NT2/D1 (cell line): Measurements from ENCODE around the gene PRKRIP1.
"Not testable (repeated sequence)": the region's sequence is repeated elsewhere in the genome, so short reads cannot be mapped to it uniquely, and the experiment has no call there.

ENCODE experiments used
- DNase-seq: peaks from one replicate; pipeline ENCODE4 v3.0.0-alpha.2; 2011; ENCODE audit warnings: low read depth, low spot score
- H3K27me3 ChIP-seq: 2 replicates; pipeline ENCODE4 v1.6.0; 2011; ENCODE audit warnings: mild to moderate bottlenecking; ENCODE audit not compliant: insufficient read length, insufficient read depth
- H3K36me3 ChIP-seq: 2 replicates; pipeline ENCODE4 v1.6.1; 2011; ENCODE audit warnings: mild to moderate bottlenecking, low read length, mixed read lengths; ENCODE audit not compliant: insufficient read depth, insufficient read length
- H3K4me1 ChIP-seq: 2 replicates; pipeline ENCODE4 v1.5.1; 2011; ENCODE audit not compliant: insufficient read depth, insufficient read length
- H3K4me3 ChIP-seq: 2 replicates; pipeline ENCODE4 v1.5.1; 2011; ENCODE audit warnings: low read depth; ENCODE audit not compliant: insufficient read length
- H3K9ac ChIP-seq: 2 replicates; pipeline ENCODE4 v1.6.0; 2011; ENCODE audit warnings: low read depth; ENCODE audit not compliant: insufficient read length
- H3K9me3 ChIP-seq: 2 replicates; pipeline ENCODE4 v1.5.1; 2011; ENCODE audit warnings: mild to moderate bottlenecking, low read length; ENCODE audit not compliant: insufficient read depth
- SUZ12 ChIP-seq: IDR thresholded peaks from 2 replicates; pipeline ENCODE4 v1.6.1; 2011; ENCODE audit not compliant: insufficient read length, insufficient read depth; ENCODE audit errors: extremely low read depth
- YY1 ChIP-seq: IDR thresholded peaks from 2 replicates; pipeline ENCODE4 v1.6.1; 2011; ENCODE audit not compliant: insufficient read length, insufficient read depth
- ZNF274 ChIP-seq: IDR thresholded peaks from 2 replicates; pipeline ENCODE4 v1.6.1; 2011; ENCODE audit warnings: mild to moderate bottlenecking, low read depth, low read length

The PRKRIP1 gene

DNA sequence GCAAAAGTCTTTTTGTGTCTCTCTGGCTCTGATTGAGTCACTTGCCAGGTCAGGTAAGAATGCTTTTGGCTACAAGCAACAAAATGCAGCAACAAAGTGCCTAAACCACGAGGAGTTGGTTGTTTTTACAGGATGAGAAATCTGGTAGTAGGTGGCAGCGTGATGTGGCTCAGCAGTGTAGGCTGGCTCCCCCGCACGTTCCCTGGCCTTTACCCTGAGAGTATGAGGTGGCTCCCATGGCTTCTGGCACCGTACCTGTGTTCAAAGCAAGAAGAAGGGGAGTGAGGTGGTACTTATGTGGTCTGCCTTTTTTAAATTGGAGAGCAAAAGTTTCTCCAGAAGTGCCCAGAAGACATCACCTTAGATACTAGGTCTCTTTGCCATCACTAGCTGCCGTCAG lies 11.7 kb downstream of the PRKRIP1 start:
- H3K4me3 ChIP-seq: no peak overlapping the region
- no peaks in the 10 kb centered on the region for H3K27me3 ChIP-seq
- TF ChIP-seq SUZ12 (no peak), YY1 (no peak), ZNF274 (no peak)
- H3K9me3 ChIP-seq: no peaks in the 10 kb centered on the region
- H3K4me1 ChIP-seq: no peaks in the 10 kb centered on the region
- H3K36me3 ChIP-seq: peaks cover 94% of the 10 kb centered on the region
- no peak overlapping the region for H3K9ac ChIP-seq
- DNase-seq: no peak

DNA sequence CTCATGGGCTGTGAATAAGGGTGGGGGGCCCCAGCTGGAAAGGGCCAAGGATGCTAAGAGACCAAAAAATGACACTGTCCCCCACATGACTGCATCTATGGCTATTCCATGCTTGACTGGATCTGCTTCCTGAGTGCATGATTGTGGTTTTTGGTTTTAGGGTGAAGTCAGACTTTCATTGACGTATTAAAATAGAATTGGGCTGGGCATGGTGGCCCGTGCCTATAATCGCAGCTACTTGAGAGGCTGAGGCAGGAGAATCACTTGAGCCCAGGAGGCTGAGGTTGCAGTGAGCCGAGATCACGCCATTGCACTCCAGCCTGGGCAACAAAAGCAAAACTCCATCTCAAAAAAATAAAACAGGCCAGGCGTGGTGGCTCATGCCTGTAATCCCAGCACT lies 12.4 kb downstream of the PRKRIP1 start:
- H3K27me3 ChIP-seq, H3K4me3 ChIP-seq, H3K9me3 ChIP-seq, DNase-seq, H3K4me1 ChIP-seq, H3K9ac ChIP-seq: not testable (repeated sequence)
- H3K36me3 ChIP-seq: peaks cover 94% of the 10 kb centered on the region

DNA sequence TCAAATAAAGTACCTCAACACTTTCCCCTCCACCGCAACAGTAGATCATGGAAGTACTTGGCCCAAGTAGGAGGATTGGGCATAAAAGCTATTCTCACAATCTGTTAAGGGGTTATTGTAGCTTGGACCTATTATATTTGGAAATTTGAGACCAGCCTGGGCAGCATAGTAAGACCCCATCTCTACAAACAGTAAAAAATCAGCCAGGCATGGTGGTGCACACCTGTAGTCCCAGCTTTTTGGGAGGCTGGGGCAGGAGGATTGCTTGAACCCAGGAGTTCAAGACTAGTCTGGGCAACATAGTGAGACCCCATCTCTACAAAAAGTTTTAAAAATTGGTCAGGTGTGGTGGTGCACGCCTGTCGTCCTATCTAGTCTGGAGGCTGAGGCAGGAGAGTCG lies 13.2 kb downstream of the PRKRIP1 start:
- Histone ChIP-seq H3K36me3 (peaks cover 92% of the 10 kb centered on the region), H3K9ac (no peak overlapping the region), H3K4me3 (no peak overlapping the region), H3K27me3 (no peaks in the 10 kb centered on the region), H3K9me3 (no peaks in the 10 kb centered on the region), H3K4me1 (no peaks in the 10 kb centered on the region)
- TF ChIP-seq YY1 (no peak), SUZ12 (no peak), ZNF274 (no peak)
- no peak for DNase-seq

DNA sequence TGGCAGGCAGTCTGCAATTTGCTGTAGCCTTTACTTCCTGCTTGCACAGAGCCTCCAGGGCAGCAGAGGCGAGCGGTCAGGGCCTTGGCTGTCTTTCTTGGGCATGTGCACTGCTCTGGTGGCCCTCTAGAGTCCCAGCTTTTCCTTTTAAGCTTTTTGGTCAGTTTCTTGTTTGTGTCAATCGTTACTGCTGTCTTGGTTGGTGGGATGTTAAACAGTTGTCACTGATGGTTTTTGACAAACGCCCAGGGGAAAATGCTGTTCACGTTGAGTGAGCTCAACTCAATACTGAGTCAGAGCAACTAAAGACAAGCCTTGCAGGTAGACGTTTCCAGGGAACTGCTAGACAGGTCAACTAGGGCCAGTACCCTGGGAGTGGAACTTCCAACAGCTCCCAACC lies 14.0 kb downstream of the PRKRIP1 start:
- H3K9ac ChIP-seq: no peak overlapping the region
- H3K4me1 ChIP-seq: no peaks in the 10 kb centered on the region
- no peak for DNase-seq
- no peaks in the 10 kb centered on the region for H3K9me3 ChIP-seq
- peaks cover 92% of the 10 kb centered on the region for H3K36me3 ChIP-seq
- TF ChIP-seq SUZ12 (no peak), YY1 (no peak), ZNF274 (no peak)
- H3K4me3 ChIP-seq: no peak overlapping the region
- no peaks in the 10 kb centered on the region for H3K27me3 ChIP-seq

DNA sequence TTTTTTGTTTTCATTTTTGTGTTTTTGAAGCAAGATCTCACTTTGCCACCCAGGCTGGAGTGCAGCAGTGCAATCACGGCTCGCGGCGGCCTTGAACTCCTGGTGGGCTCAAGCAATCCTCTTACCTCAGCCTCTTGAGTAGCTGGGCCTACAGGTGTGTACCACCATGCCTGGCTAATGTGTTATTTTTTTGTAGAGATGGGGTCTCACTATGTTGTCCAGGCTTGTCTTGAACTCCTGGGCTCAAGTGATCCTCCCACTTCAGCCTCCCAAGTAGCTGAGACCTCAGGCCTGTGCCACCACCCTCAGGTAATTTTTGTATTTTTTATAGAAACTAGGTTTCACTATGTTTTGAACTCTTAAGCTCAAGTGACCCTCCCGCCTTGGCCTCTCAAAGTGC lies 14.8 kb downstream of the PRKRIP1 start:
- Histone ChIP-seq H3K9ac (no peak overlapping the region), H3K4me3 (no peak overlapping the region), H3K36me3 (peaks cover 89% of the 10 kb centered on the region), H3K9me3 (no peaks in the 10 kb centered on the region), H3K27me3 (no peaks in the 10 kb centered on the region), H3K4me1 (no peaks in the 10 kb centered on the region)
- TF ChIP-seq ZNF274 (no peak), SUZ12 (no peak), YY1 (no peak)
- no peak for DNase-seq

DNA sequence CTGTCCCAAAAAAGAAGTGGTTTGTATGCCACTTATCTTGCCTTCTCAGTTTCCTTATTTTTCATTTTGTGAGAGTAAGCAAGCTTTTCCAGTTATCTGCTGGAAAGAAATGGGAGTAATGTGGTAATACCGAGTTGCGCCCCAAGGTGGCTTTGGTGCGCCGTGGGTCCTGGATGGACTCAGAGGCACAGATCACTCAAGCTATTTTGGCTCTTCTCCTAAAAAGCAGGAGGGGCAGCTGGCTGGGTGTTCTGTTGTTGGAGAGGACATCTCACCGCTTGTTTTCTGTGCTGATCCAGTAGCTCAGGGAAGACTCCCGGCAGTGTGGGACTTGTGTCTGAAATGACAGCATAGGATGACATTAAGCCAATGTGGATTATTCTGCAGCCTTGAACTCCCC lies 16.4 kb downstream of the PRKRIP1 start:
- DNase-seq: no peak
- no peak for TF ChIP-seq YY1
- TF ChIP-seq SUZ12: no peak
- no peak for TF ChIP-seq ZNF274
- no peaks in the 10 kb centered on the region for H3K9me3 ChIP-seq
- H3K27me3 ChIP-seq: no peaks in the 10 kb centered on the region
- no peaks in the 10 kb centered on the region for H3K4me1 ChIP-seq
- peaks cover 80% of the 10 kb centered on the region for H3K36me3 ChIP-seq
- H3K4me3 ChIP-seq: no peak overlapping the region
- H3K9ac ChIP-seq: no peak overlapping the region

DNA sequence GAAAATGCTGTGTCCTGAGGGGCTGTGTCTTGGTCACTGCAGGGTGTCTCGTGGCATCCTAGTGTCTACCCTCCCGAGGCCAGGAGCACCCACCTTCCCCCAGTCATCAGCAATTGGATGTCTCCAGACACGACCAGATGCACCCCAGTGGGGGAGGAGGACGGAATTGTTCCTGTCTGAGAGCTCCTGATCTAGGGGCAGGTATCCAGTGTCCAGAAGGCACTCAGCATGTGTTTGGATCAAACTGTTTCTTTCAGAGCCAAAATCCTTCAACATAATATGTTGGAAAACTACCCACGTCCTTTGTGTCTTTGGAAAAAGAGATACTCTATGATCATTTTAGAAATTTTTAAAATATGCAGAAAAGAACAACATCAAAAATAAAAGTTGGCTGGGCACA lies 16.9 kb downstream of the PRKRIP1 start:
- no peak overlapping the region for H3K4me3 ChIP-seq
- H3K9me3 ChIP-seq: no peaks in the 10 kb centered on the region
- TF ChIP-seq ZNF274 (no peak), YY1 (no peak), SUZ12 (no peak)
- DNase-seq: no peak
- H3K4me1 ChIP-seq: no peaks in the 10 kb centered on the region
- H3K27me3 ChIP-seq: no peaks in the 10 kb centered on the region
- peaks cover 75% of the 10 kb centered on the region for H3K36me3 ChIP-seq
- no peak overlapping the region for H3K9ac ChIP-seq

DNA sequence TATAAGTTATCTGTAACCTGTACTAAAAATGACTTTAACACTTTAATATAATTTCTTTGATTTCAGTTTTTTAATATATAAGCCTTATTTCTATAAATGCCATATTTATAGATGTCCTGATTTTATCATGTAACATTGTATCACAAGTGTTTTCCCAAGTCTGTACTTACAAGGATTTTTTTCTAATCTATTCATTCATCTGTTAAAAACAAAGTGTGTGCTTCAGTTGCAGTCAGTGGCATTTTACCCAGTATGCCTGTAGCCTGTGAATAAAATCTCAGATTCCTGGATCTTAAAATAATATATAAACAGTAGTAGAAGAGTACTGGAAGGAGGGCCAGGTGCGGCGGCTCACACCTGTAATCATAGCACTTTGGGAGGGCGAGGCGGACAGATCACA lies 17.4 kb downstream of the PRKRIP1 start:
- Histone ChIP-seq H3K27me3 (no peaks in the 10 kb centered on the region), H3K36me3 (peaks cover 75% of the 10 kb centered on the region), H3K9me3 (no peaks in the 10 kb centered on the region), H3K4me3 (no peak overlapping the region), H3K9ac (no peak overlapping the region), H3K4me1 (no peaks in the 10 kb centered on the region)
- no peak for TF ChIP-seq ZNF274
- no peak for TF ChIP-seq YY1
- TF ChIP-seq SUZ12: no peak
- no peak for DNase-seq

DNA sequence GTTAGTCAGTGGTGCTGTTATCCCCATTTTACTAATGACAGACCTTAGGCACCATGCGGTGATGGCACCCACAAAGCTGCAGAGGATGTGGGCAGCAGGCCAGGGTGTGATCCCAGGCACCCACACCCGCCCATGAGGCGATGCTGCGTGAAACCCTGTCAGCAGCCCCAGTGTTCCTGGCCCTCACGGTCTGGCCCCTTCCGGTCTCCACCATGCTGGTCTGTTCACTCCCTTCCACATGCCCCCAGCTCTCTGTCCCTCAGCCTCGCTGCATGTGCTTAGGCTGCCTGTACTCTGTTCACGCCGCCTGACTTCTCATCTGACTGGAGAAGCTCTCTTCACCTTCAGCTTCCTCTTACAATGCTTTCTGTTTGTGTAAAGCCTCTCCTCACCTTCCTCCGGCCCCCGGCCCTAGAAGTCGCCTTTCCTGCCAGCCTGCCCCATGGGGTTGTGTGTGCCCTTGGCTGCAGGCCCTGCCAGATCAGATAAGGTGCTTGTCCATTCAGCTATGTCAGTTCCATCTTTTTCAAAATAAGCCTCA lies 19.6 kb downstream of the PRKRIP1 start:
- no peaks in the 10 kb centered on the region for H3K4me1 ChIP-seq
- H3K9ac ChIP-seq: peak overlapping the region; percentile 32
- TF ChIP-seq YY1: no peak
- no peak for TF ChIP-seq SUZ12
- TF ChIP-seq ZNF274: no peak
- no peaks in the 10 kb centered on the region for H3K9me3 ChIP-seq
- no peak for DNase-seq
- H3K36me3 ChIP-seq: peaks cover 68% of the 10 kb centered on the region
- H3K27me3 ChIP-seq: no peaks in the 10 kb centered on the region
- no peak overlapping the region for H3K4me3 ChIP-seq
